LNCaP clone FGC (cell line): ENCODE measurements around the gene ARFGAP3.

Source experiments
- DNase-seq: peaks from one replicate; pipeline ENCODE4 v3.0.0-alpha.2; 2011; ENCODE audit warnings: low read depth
- H3K4me3 ChIP-seq: 2 replicates; pipeline ENCODE4 v1.5.1; 2011; ENCODE audit warnings: mild to moderate bottlenecking, low read depth, low read length, control low read depth
- CTCF ChIP-seq: IDR thresholded peaks from 2 replicates; pipeline ENCODE4 v1.5.1; 2012; ENCODE audit warnings: mild to moderate bottlenecking; ENCODE audit not compliant: control insufficient read depth, insufficient read depth; ENCODE audit errors: extremely low read depth

The ARFGAP3 gene

GRCh38 chr22:42841444-42841843 lies 15.6 kb downstream of the ARFGAP3 start:
- no peak for TF ChIP-seq CTCF
- no peak for DNase-seq
- no peak overlapping the region for H3K4me3 ChIP-seq

- DNase-seq = no peak
- no peak for TF ChIP-seq CTCF
- H3K4me3 ChIP-seq = no peak overlapping the region
Measured at GRCh38 chr22:42837556-42837955, 19.5 kb downstream of the ARFGAP3 start.

GRCh38 chr22:42836026-42836425 lies 21.0 kb downstream of the ARFGAP3 start:
- no peak for DNase-seq
- no peak for TF ChIP-seq CTCF
- no peak overlapping the region for H3K4me3 ChIP-seq

- TF ChIP-seq CTCF = no peak
- H3K4me3 ChIP-seq = no peak overlapping the region
- no peak for DNase-seq
Measured at GRCh38 chr22:42834177-42834949, 22.7 kb downstream of the ARFGAP3 start.

GRCh38 chr22:42833104-42833503 lies 24.0 kb downstream of the ARFGAP3 start:
- TF ChIP-seq CTCF = no peak
- DNase-seq = no peak
- no peak overlapping the region for H3K4me3 ChIP-seq

- no peak overlapping the region for H3K4me3 ChIP-seq
- no peak for TF ChIP-seq CTCF
- no peak for DNase-seq
Measured at GRCh38 chr22:42831712-42832111, 25.4 kb downstream of the ARFGAP3 start.

- no peak overlapping the region for H3K4me3 ChIP-seq
- no peak for DNase-seq
- TF ChIP-seq CTCF = no peak
Measured at GRCh38 chr22:42830161-42830560, 26.9 kb downstream of the ARFGAP3 start.
